DND-41 (cell line): Measurements from ENCODE around the gene CFAP221.

Source experiments
- ATAC-seq: fragments of 200-7000 bp; cut with Tn5 transposase; 3 replicates; pipeline ENCODE4 v1.9.1; 2021; ENCODE audit warnings: low read depth; ENCODE audit not compliant: insufficient read depth
- DNase-seq: peaks from one replicate; pipeline ENCODE4 v3.0.0-alpha.2; 2020
- H2AFZ ChIP-seq: 2 replicates; pipeline ENCODE4 v1.6.0; 2012; ENCODE audit warnings: low read depth, low read length
- H3K27ac ChIP-seq: 2 replicates; pipeline ENCODE4 v1.5.1; 2012; ENCODE audit warnings: low read length, inconsistent platforms
- H3K27me3 ChIP-seq: fragments of 200-600 bp; sonication (generic); 2 replicates; pipeline ENCODE4 v1.6.0; 2012; ENCODE audit warnings: low read length, mild to moderate bottlenecking, inconsistent platforms; ENCODE audit not compliant: insufficient read depth, poor library complexity
- H3K36me3 ChIP-seq: 2 replicates; pipeline ENCODE4 v1.5.1; 2012; ENCODE audit warnings: low read length, inconsistent platforms; ENCODE audit not compliant: insufficient read depth
- H3K4me1 ChIP-seq: 2 replicates; pipeline ENCODE4 v1.5.1; 2012; ENCODE audit warnings: mild to moderate bottlenecking, low read length; ENCODE audit not compliant: insufficient read depth
- H3K4me2 ChIP-seq: 2 replicates; pipeline ENCODE4 v1.6.0; 2012; ENCODE audit warnings: mild to moderate bottlenecking, moderate library complexity, low read length, inconsistent platforms; ENCODE audit not compliant: insufficient read depth
- H3K4me3 ChIP-seq, 2 experiments: fragments of 200-600 bp in 1 of 2; shearing (Covaris generic) in 1 of 2; 2 replicates each; pipeline ENCODE4 v1.5.1; 2012 to 2016; ENCODE audit warnings: inconsistent platforms in 2 of 2, low read length in 2 of 2, mild to moderate bottlenecking in 2 of 2, low read depth in 1 of 2, moderate library complexity in 1 of 2
- H3K79me2 ChIP-seq: 2 replicates; pipeline ENCODE4 v1.6.0; 2012; ENCODE audit warnings: low read length, inconsistent platforms; ENCODE audit not compliant: insufficient read depth
- H3K9ac ChIP-seq: 2 replicates; pipeline ENCODE4 v1.6.0; 2012; ENCODE audit warnings: low read depth, mild to moderate bottlenecking, inconsistent platforms, low read length, moderate library complexity
- H3K9me3 ChIP-seq: 2 replicates; pipeline ENCODE4 v1.5.1; 2012; ENCODE audit warnings: low read length, moderate library complexity, mild to moderate bottlenecking, inconsistent platforms; ENCODE audit not compliant: insufficient read depth, severe bottlenecking
- H4K20me1 ChIP-seq: 2 replicates; pipeline ENCODE4 v1.6.0; 2012; ENCODE audit warnings: low read length; ENCODE audit not compliant: insufficient read depth
- EZH2 ChIP-seq: IDR thresholded peaks from 3 replicates; pipeline ENCODE4 v1.6.1; 2012; ENCODE audit warnings: borderline replicate concordance, low read depth, mild to moderate bottlenecking, moderate library complexity, low read length, inconsistent platforms; ENCODE audit not compliant: severe bottlenecking
- TF ChIP-seq, protein P1 (sequence below): IDR thresholded peaks from 2 replicates; pipeline ENCODE4 v1.5.1; 2012; ENCODE audit warnings: borderline replicate concordance, low read length, moderate library complexity, mild to moderate bottlenecking; ENCODE audit not compliant: poor library complexity, severe bottlenecking; ENCODE audit errors: extremely low read depth

CFAP221 gene

DNA sequence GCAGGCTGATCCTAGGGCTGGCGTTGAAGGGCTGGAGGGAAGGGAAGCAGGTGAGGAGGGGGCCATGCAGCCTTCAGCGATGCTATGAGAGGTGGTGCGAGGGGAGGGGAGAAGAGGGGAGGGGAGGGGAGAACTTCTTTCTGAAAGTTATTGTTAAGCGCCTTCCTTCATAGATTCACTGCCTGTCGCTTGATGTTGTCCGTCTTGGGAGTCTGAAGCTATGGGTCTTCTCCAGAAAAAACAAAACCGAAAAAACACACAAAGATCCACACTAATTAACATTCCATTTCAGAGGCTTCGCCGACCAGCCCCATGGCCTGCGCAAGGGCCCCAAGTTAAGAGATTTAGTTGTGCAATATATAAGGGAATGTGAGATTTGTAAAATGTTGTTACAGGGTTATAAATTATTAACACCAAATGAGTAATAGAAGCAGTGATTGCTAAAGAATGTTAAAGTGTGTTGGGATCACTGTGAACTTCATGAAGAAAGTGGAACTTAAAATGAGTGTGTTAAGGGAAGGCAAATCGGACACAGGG, 758 bp downstream of the CFAP221 start:
- Histone ChIP-seq H2AFZ (no peak overlapping the region), H3K4me2 (no peak overlapping the region), H3K27me3 (peaks cover 2% of the 10 kb centered on the region)

DNA sequence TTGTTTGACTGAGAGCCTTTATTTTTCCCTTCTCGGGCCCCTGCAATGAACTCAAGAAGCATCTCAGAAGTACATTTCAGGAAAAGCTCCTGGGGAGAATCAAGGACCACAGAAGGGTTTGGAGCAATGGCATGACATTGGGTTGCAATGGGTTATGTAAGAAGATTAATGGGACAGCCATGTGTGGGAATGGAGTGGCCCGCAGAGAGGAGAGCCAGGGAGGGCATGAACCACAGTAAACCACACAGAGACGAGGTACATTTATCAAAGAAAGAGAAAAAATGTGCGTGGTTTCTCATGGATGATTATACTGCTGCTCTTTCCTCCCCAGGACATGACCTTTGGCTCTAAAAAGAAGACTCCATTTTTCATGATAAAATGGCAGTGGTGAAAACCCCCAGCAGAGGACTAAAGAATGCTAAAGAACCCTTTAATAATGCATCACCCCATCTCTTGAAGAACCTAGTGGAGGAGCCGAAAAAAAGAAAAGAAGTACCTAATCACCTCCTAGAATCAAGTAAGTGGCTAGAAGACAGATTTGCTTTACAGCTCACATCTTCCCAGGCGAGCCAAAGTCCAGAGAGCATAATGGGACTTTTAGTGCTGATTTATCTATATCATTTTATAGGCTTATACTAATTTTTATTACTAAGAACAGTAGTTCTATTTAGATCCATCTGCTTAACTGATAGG, 1.7 kb downstream of the CFAP221 start:
- no peaks in the 10 kb centered on the region for H3K79me2 ChIP-seq
- H3K36me3 ChIP-seq = no peaks in the 10 kb centered on the region
- H3K9ac ChIP-seq = no peak overlapping the region
- no peaks in the 10 kb centered on the region for H3K27me3 ChIP-seq
- no peak overlapping the region for H3K4me3 ChIP-seq
- DNase-seq (no peak), ATAC-seq (no peak)
- H3K4me1 ChIP-seq = no peaks in the 10 kb centered on the region
- no peak overlapping the region for H2AFZ ChIP-seq
- no peaks in the 10 kb centered on the region for H4K20me1 ChIP-seq
- no peaks in the 10 kb centered on the region for H3K9me3 ChIP-seq
- TF ChIP-seq, protein P1, sequence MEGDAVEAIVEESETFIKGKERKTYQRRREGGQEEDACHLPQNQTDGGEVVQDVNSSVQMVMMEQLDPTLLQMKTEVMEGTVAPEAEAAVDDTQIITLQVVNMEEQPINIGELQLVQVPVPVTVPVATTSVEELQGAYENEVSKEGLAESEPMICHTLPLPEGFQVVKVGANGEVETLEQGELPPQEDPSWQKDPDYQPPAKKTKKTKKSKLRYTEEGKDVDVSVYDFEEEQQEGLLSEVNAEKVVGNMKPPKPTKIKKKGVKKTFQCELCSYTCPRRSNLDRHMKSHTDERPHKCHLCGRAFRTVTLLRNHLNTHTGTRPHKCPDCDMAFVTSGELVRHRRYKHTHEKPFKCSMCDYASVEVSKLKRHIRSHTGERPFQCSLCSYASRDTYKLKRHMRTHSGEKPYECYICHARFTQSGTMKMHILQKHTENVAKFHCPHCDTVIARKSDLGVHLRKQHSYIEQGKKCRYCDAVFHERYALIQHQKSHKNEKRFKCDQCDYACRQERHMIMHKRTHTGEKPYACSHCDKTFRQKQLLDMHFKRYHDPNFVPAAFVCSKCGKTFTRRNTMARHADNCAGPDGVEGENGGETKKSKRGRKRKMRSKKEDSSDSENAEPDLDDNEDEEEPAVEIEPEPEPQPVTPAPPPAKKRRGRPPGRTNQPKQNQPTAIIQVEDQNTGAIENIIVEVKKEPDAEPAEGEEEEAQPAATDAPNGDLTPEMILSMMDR = no peak
- TF ChIP-seq EZH2 = no peak
- no peak overlapping the region for H3K27ac ChIP-seq
- no peak overlapping the region for H3K4me2 ChIP-seq

More for the DNA sequence above, 758 bp downstream of the CFAP221 start:
- no peak overlapping the region for H3K9ac ChIP-seq
- TF ChIP-seq EZH2 = no peak
- TF ChIP-seq, protein P1 = no peak
- no peak overlapping the region for H3K4me3 ChIP-seq
- H3K4me1 ChIP-seq = no peaks in the 10 kb centered on the region
- H3K9me3 ChIP-seq = no peaks in the 10 kb centered on the region
- no peak overlapping the region for H3K27ac ChIP-seq
- no peaks in the 10 kb centered on the region for H3K79me2 ChIP-seq
- DNase-seq (no peak), ATAC-seq (no peak)
- no peaks in the 10 kb centered on the region for H4K20me1 ChIP-seq
- H3K36me3 ChIP-seq = no peaks in the 10 kb centered on the region

DNA sequence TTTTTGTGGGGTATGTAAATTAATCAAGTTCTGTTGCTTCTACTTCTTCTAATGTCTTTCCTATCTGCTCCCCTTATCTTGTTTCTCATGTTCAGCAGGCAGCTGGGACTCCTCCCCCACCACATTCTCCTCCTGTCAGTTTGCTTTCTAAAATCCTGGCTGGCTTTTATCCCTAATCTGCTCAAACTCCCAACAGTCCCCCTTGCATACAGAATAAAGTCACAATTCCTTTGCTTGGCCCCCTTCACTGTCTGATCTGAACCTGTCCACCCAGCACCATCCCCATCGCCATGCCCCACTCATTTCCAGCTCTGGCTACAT, 2.2 kb downstream of the CFAP221 start:
- no peaks in the 10 kb centered on the region for H3K36me3 ChIP-seq
- no peaks in the 10 kb centered on the region for H3K9me3 ChIP-seq
- no peak for TF ChIP-seq EZH2
- TF ChIP-seq, protein P1 = no peak
- DNase-seq (no peak), ATAC-seq (no peak)
- no peak overlapping the region for H2AFZ ChIP-seq
- no peak overlapping the region for H3K4me3 ChIP-seq
- no peaks in the 10 kb centered on the region for H4K20me1 ChIP-seq
- H3K4me2 ChIP-seq = no peak overlapping the region
- no peaks in the 10 kb centered on the region for H3K27me3 ChIP-seq
- no peak overlapping the region for H3K27ac ChIP-seq
- H3K79me2 ChIP-seq = no peaks in the 10 kb centered on the region
- no peak overlapping the region for H3K9ac ChIP-seq
- H3K4me1 ChIP-seq = no peaks in the 10 kb centered on the region
